GM12878 (cell line): ENCODE results near the gene GINS2. TPM values are rescaled to one million over a fixed set of nuclear protein-coding genes. Genes with fewer than 3 reads are reported as not detected.

Experiments used
- ATAC-seq: fragments of 200-7000 bp; cut with Tn5 transposase; 3 replicates; pipeline ENCODE4 v1.9.1; 2020; ENCODE audit warnings: mild to moderate bottlenecking, moderate library complexity
- BruUV-seq: library from RNA; stranded (reverse); fragments of 400-500 nt; replicated peaks from 2 replicates; lab custom pipeline; 2021; lab: Mats Ljungman, UMichigan
- CTCF ChIA-PET: fragments of 300-600 bp; sonication (Branson Sonifier 250); formaldehyde crosslinking; extraction: SDS; loops from one replicate; lab custom pipeline; 2021; ENCODE audit warnings: inconsistent platforms; lab: Yijun Ruan, JAX
- POLR2A ChIA-PET: fragments of 350-600 bp; formaldehyde crosslinking; extraction: SDS; loops from one replicate; lab custom pipeline; 2021; ENCODE audit warnings: inconsistent platforms; lab: Charles Lee
- RAD21 ChIA-PET: fragments of 300-600 bp; sonication (Branson Sonifier 250); formaldehyde crosslinking; loops from one replicate; lab custom pipeline; 2023; ENCODE audit warnings: antibody characterized with exemption; ENCODE audit not compliant: unreplicated experiment; lab: Charles Lee
- SMC1A ChIA-PET: fragments of 300-600 bp; sonication (Branson Sonifier 250); formaldehyde crosslinking; loops from one replicate; lab custom pipeline; 2023; ENCODE audit not compliant: unreplicated experiment, uncharacterized antibody; lab: Charles Lee
- DNase-seq: peaks from one replicate; pipeline ENCODE4 v3.0.0-alpha.2; 2011; ENCODE audit warnings: low read depth, low spot score
- FAIRE-seq: peaks from 3 replicates; lab custom pipeline; 2011; peaks lifted over from hg19 to GRCh38; lab: Jason Lieb, UNC
- H2AFZ ChIP-seq: 2 replicates; pipeline ENCODE4 v1.6.0; 2011; ENCODE audit warnings: low read depth, low read length, control low read depth; ENCODE audit not compliant: control insufficient read depth
- H3K27ac ChIP-seq: 2 replicates; pipeline ENCODE4 v1.5.1; 2011; ENCODE audit warnings: control low read depth; ENCODE audit not compliant: control insufficient read depth, insufficient read depth
- H3K27me3 ChIP-seq, 2 experiments: replicated peaks in 1 of 2; 2 replicates each; pipeline versions ENCODE4 v1.6.0 to v1.6.1; 2011; ENCODE audit warnings: low read length in 1 of 2; ENCODE audit not compliant: control insufficient read depth in 2 of 2, insufficient read depth in 2 of 2
- H3K36me3 ChIP-seq, 2 experiments: 2 replicates each; pipeline ENCODE4 v1.5.1; 2011; ENCODE audit warnings: low read length in 1 of 2; ENCODE audit not compliant: control insufficient read depth in 2 of 2, insufficient read depth in 2 of 2
- H3K4me1 ChIP-seq: 2 replicates; pipeline ENCODE4 v1.6.1; 2011; ENCODE audit warnings: mild to moderate bottlenecking, low read length, moderate library complexity, mixed read lengths; ENCODE audit not compliant: control insufficient read depth, insufficient read depth
- H3K4me2 ChIP-seq: 2 replicates; pipeline ENCODE4 v1.6.0; 2011; ENCODE audit warnings: control low read depth; ENCODE audit not compliant: control insufficient read depth, insufficient read depth
- H3K4me3 ChIP-seq: fragments of 200-600 bp; sonication (generic); 2 replicates; pipeline ENCODE4 v1.5.1; 2016
- H3K79me2 ChIP-seq: 2 replicates; pipeline ENCODE4 v1.6.0; 2011; ENCODE audit warnings: low read length; ENCODE audit not compliant: control insufficient read depth, insufficient read depth
- H3K9ac ChIP-seq: 2 replicates; pipeline ENCODE4 v1.8.0; 2011; ENCODE audit warnings: low read length, control low read depth, mixed read lengths; ENCODE audit not compliant: control insufficient read depth, insufficient read depth
- H3K9me3 ChIP-seq: replicated peaks from 3 replicates; pipeline ENCODE4 v1.5.1; 2011; ENCODE audit warnings: mild to moderate bottlenecking, low read length; ENCODE audit not compliant: control insufficient read depth, insufficient read depth
- H4K20me1 ChIP-seq: 2 replicates; pipeline ENCODE4 v1.6.0; 2011; ENCODE audit not compliant: control insufficient read depth, insufficient read depth
- ATF7 ChIP-seq: fragments of 450-650 bp; IDR thresholded peaks from 2 replicates; pipeline ENCODE4 v1.6.1; 2016; ENCODE audit warnings: low read depth, mild to moderate bottlenecking
- BACH1 ChIP-seq: fragments of 450-650 bp; IDR thresholded peaks from 2 replicates; pipeline ENCODE4 v1.6.1; 2017; ENCODE audit warnings: mild to moderate bottlenecking, borderline replicate concordance
- EGR1 ChIP-seq, 2 experiments: IDR thresholded peaks; 1 replicate in 1 of 2; 2 replicates in 1 of 2; pipeline ENCODE4 v1.6.1; 2011 to 2012; ENCODE audit warnings: low read depth in 2 of 2, low read length in 2 of 2, borderline replicate concordance in 1 of 2, mild to moderate bottlenecking in 1 of 2, moderate library complexity in 1 of 2
- FOXK2 ChIP-seq: fragments of 450-650 bp; IDR thresholded peaks from 2 replicates; pipeline ENCODE4 v1.6.1; 2017; ENCODE audit warnings: mild to moderate bottlenecking, moderate library complexity
- IRF4 ChIP-seq: IDR thresholded peaks from 2 replicates; pipeline ENCODE4 v1.6.1; 2011; ENCODE audit warnings: low read depth, low read length
- NFYA ChIP-seq: IDR thresholded peaks from 2 replicates; pipeline ENCODE4 v1.6.1; 2011; ENCODE audit warnings: low read depth, mild to moderate bottlenecking, low read length, improper control_type of control experiment, borderline replicate concordance
- NR2F1 ChIP-seq: fragments of 450-650 bp; conservative IDR thresholded peaks from 2 replicates; pipeline ENCODE4 v1.6.1; 2017; ENCODE audit warnings: mild to moderate bottlenecking
- POLR2A ChIP-seq: IDR thresholded peaks from 2 replicates; pipeline ENCODE4 v1.6.1; 2011; ENCODE audit warnings: low read depth, mild to moderate bottlenecking, low read length
- RBBP5 ChIP-seq: fragments of 200-600 bp; sonication (generic); conservative IDR thresholded peaks from 2 replicates; pipeline ENCODE4 v1.6.1; 2016
- SIX5 ChIP-seq: IDR thresholded peaks from 2 replicates; pipeline ENCODE4 v1.6.1; 2011; ENCODE audit warnings: mild to moderate bottlenecking, low read depth, low read length, moderate library complexity; ENCODE audit not compliant: severe bottlenecking
- TCF3 ChIP-seq: IDR thresholded peaks from 2 replicates; pipeline ENCODE4 v1.6.1; 2012; ENCODE audit warnings: low read depth, mild to moderate bottlenecking, low read length, borderline replicate concordance; ENCODE audit not compliant: insufficient read depth
- YY1 ChIP-seq: IDR thresholded peaks from 2 replicates; pipeline ENCODE4 v1.6.1; 2011; ENCODE audit warnings: low read depth, mild to moderate bottlenecking, low read length
- WGBS: methylation state at CpG from one replicate; pipeline ENCODE4 v1.1.6; 2016; ENCODE audit warnings: low lambda C conversion rate; ENCODE audit not compliant: insufficient replicate concordance, insufficient coverage; ENCODE audit errors: missing lambda C conversion rate; 5-methylcytosine and 5-hydroxymethylcytosine counted together
- in situ Hi-C: fragments of 300-500 bp; cut with MboI; formaldehyde crosslinking; loops from 9 replicates; pipeline ENCODE4 v1.14.3; 2018; ENCODE audit warnings: mixed read lengths
- intact Hi-C: fragments of 100-400 bp; cut with micrococcal nuclease; formaldehyde crosslinking; loops from one replicate; pipeline ENCODE4 v1.14.2; 2022; ENCODE audit not compliant: unreplicated experiment
- polyA plus RNA-seq, 11 experiments: library from polyadenylated mRNA; depleted of rRNA in 4 of 11; unstranded in 6 of 11; stranded (reverse) in 5 of 11; fragments of >200 nt; fragmentation: Nextera tagmentation in 4 of 11; fragmentation: Illumina TruSeq in 1 of 11; extraction: Ambion mirVana in 4 of 11; extraction: Trizol in 1 of 11; gene quantifications; 1 replicate in 1 of 11; 2 replicates in 10 of 11; pipeline versions ENCODE4 v1.2.1 to v1.2.3, GENCODE V29; 2011 to 2016; ENCODE audit warnings: inconsistent platforms in 2 of 11, missing spikeins in 2 of 11, low read depth in 1 of 11
- total RNA-seq, 4 experiments: library from RNA; depleted of rRNA in 3 of 4; stranded (reverse); fragments of >200 nt in 3 of 4; fragmentation: Illumina TruSeq in 1 of 4; extraction: Trizol in 1 of 4; gene quantifications; 2 replicates each; pipeline versions ENCODE4 v1.2.1 to v1.2.3, GENCODE V29; 2013 to 2021
- TF ChIP-seq, protein P1 (sequence below): fragments of 450-650 bp; IDR thresholded peaks from 2 replicates; pipeline ENCODE4 v1.6.1; 2016; ENCODE audit warnings: mild to moderate bottlenecking
- TF ChIP-seq, protein P2 (sequence below): IDR thresholded peaks from 2 replicates; pipeline ENCODE4 v1.6.1; 2012; ENCODE audit warnings: low read length, inconsistent platforms

The GINS2 gene
- total and polyA plus RNA-seq, 10 of the 15 experiments (the other 5 are each of a cell fraction or from before 2014, with no cell fraction given) = 42.7 to 90.8 (median 57.0) TPM

DNA sequence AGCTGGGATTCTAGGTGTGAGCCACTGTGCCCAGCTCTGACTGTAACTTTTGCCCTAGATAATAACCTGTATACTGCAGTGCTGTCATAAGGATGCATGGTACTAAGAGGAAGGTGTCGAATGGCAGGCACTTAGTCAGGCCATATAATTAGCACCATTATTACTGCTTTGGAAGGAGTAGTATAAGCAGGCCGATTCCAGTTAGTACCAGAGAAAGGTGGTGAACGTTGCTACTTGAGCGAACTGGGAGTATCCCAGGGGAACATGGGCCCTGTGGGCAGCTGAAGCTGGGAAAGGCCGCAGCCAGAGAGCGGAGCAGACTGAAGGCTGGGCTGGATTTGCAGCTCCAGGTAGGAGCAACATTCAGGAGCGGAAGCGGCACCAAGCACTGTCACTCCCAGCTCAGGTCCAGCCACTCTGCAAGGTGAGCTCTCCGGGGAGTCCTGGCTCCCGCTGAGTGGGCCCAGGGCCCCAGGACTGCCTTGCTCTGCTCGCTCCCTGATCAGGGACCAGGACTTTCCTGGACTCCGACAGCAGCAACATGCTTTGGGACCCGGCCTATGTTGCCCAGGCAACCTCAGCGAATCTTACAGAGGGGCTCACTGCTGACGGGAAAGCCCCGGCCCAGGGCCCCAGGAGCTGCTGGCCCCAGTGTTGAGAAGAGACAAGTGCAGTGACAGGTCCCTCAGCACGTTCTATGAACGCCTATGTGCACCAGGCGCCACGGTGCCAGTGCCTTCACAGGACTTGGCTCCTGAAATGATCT lies 33.6 kb upstream of the GINS2 start:
- Histone ChIP-seq H3K4me1 (no peaks in the 10 kb centered on the region), H3K79me2 (no peaks in the 10 kb centered on the region), H3K36me3 (no peaks in the 10 kb centered on the region), H3K27ac (no peak overlapping the region), H3K27me3 (no peaks in the 10 kb centered on the region; a peak in 2 of 4 replicates), H3K4me3 (no peak overlapping the region), H2AFZ (no peak overlapping the region), H3K9me3 (no peaks in the 10 kb centered on the region), H3K9ac (no peak overlapping the region), H4K20me1 (no peaks in the 10 kb centered on the region), H3K4me2 (no peak overlapping the region)
- in situ Hi-C loops (no loop called here), intact Hi-C loops (no loop called here)
- ChIA-PET CTCF (interaction anchor here (1.1 to 1.5 kb wide), 2 partner anchors 14 to 607 kb away, joined by 3 to 4 read pairs; no protein-coding TSS in a partner anchor), SMC1A (interaction anchor here (0.7 to 1.5 kb wide), 2 partner anchors 34 to 398 kb away, joined by 3 read pairs; no protein-coding TSS in a partner anchor), POLR2A (no interaction called here), RAD21 (interaction anchor here (1.4 kb wide), 1 partner anchor 25 kb away, joined by 6 read pairs; no protein-coding TSS in a partner anchor)
- no TSS peak for BruUV-seq
- DNase-seq = no peak
- ATAC-seq = no peak
- 65% methylated on average over 20 of the region's 20 CpGs for whole genome bisulfite sequencing
- FAIRE-seq = no peak
- TF ChIP-seq YY1 (no peak), ATF7 (no peak), BACH1 (no peak), TCF3 (no peak), FOXK2 (no peak), RBBP5 (no peak), NR2F1 (no peak), POLR2A (no peak), EGR1 (IDR thresholded peaks at IDR 0.05; ENCODE audit: borderline replicate concordance in 1 of 2, low read depth in 2 of 2, low read length in 2 of 2) (no peak), NFYA (no peak), SIX5 (no peak), IRF4 (no peak)
- TF ChIP-seq, protein P1, sequence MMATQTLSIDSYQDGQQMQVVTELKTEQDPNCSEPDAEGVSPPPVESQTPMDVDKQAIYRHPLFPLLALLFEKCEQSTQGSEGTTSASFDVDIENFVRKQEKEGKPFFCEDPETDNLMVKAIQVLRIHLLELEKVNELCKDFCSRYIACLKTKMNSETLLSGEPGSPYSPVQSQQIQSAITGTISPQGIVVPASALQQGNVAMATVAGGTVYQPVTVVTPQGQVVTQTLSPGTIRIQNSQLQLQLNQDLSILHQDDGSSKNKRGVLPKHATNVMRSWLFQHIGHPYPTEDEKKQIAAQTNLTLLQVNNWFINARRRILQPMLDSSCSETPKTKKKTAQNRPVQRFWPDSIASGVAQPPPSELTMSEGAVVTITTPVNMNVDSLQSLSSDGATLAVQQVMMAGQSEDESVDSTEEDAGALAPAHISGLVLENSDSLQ = no peak
- TF ChIP-seq, protein P2, sequence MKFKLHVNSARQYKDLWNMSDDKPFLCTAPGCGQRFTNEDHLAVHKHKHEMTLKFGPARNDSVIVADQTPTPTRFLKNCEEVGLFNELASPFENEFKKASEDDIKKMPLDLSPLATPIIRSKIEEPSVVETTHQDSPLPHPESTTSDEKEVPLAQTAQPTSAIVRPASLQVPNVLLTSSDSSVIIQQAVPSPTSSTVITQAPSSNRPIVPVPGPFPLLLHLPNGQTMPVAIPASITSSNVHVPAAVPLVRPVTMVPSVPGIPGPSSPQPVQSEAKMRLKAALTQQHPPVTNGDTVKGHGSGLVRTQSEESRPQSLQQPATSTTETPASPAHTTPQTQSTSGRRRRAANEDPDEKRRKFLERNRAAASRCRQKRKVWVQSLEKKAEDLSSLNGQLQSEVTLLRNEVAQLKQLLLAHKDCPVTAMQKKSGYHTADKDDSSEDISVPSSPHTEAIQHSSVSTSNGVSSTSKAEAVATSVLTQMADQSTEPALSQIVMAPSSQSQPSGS = no peak
